NCI-H82 (cell line): Measurements from ENCODE around the gene RAB3GAP2.
A peak's percentile ranks its signal among the peaks of the same experiment; 100 is the strongest.
"Not testable (repeated sequence)": the region's sequence is repeated elsewhere in the genome, so short reads cannot be mapped to it uniquely, and the experiment has no call there.

Source experiments
- DNase-seq: peaks from one replicate; lab custom pipeline; 2025; lab: John Stamatoyannopoulos, UW

Gene RAB3GAP2

DNA sequence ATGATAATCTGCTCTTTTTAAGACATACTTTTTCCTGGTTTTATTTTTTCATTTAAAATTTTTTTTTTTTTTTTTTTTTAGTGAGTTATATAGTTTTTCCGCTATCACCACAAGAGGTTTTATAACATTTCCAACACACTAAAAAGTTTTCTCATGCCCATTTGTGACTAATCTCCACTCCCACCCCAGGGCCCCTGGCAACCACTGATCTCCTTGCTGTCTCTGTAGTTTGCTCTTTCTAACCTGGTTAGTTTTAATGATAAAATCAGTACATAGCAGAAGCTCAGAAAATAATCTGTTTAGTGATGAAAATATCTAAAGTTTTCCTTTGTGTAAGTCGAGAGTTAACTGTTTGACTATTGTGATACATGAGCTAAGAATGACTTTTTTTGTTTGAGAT lies 136.5 kb downstream of the RAB3GAP2 start:
- no peak for DNase-seq

DNA sequence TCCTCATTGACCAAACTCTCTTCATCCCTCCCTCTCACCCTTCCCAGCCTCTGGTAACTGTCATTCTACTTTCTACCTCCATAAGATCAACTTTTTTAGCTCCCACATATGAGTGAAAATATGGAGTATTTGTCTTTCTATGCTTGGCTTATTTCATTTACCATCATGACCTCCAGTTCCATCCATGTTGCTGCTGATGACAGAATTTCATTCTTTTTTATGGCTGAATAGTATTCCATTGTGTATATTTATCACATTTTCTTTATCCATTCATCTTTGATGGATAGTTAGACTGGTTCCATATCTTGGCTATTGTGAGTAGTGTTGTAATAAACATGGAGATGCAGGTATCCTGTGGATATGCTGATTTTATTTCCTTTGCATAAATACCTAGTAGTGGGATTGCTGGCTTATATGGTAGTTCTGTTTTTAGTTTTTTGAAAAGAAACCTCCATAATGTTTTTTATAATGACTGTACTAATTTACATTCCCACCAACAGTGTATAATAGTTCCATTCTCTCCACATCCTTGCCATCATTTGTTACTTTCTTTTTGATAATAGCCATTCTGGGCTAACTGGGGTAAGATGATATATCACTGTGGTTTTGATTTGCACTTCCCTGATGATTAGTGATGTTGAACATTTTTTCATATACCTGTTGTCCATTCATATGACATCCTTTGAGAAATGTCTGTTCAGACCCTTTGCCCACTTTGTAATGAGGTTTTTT lies 142.6 kb downstream of the RAB3GAP2 start:
- no peak for DNase-seq

DNA sequence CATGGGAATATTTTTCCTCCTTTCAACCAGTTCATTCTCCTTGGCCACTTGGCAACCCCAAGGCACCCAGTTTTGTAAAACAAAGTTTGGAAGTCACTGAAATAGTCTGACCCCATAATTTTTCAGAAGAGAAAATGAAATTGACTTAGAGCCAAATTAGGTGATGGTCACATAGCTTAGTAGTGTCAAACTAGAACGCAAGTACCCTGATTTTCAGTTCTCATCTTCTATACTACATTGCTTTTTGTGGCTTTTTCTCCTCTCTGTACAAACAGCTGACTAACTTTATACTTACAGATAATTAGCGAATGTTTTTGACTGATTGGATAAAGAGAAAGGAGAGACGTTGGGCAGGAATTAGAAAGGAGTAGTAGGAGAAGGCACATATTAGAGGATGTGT lies 145.2 kb downstream of the RAB3GAP2 start:
- no peak for DNase-seq

DNA sequence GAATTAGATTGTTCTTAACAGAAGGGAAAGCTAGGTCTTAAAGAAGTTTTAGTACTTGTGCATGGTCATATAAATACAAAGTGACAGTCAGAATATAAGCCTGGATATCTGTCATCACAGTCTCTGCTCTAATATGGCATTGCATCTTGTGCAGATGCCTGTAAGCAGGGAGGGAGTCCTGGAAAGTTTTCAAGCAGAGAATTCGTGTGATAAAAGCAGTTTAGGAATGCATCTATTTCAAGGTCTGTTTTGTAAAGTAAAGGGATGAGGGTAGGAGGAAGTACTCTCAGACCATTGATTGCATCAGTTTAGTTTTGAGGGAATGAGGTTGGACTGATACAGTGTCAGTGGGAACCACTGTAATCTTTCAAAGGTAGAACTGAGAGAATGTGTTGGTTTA lies 147.7 kb downstream of the RAB3GAP2 start:
- DNase-seq, result no peak

DNA sequence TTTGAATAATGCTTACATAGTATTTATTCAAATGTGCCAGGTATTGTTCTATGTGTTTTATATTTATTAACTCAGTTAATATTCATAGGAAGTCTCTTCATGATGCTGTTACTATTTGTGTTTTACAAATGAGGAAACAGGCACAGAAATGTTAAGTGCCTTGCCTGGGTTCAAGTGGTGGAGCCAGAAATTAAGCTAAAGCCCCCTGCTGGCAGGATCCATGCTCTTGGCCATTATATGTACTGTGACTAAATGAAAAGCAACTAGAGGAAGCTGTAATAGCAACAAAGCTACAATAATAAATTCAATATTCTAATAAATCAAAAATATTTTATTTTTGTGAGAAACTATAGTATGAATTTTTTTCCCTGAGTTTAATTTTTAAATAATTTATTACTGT lies 148.4 kb downstream of the RAB3GAP2 start:
- peak; percentile 62 for DNase-seq

DNA sequence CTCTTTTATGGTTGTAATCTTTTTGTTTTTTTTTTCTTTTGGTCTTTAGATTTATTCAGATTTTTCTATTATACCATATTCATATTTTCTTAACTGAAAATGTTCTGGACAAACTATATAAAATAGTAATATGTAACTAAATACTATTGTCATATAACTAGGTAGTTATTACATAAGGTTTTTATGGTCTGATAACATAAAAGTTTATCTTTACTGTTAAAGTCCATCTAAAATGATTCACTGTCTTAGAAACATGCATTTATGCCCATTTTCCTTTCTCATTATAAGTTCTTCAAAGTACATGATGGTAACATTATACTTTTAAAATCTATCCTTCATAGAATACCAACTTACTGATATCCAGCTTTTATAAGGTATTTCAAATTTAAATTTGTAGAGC lies 149.2 kb downstream of the RAB3GAP2 start:
- no peak for DNase-seq

DNA sequence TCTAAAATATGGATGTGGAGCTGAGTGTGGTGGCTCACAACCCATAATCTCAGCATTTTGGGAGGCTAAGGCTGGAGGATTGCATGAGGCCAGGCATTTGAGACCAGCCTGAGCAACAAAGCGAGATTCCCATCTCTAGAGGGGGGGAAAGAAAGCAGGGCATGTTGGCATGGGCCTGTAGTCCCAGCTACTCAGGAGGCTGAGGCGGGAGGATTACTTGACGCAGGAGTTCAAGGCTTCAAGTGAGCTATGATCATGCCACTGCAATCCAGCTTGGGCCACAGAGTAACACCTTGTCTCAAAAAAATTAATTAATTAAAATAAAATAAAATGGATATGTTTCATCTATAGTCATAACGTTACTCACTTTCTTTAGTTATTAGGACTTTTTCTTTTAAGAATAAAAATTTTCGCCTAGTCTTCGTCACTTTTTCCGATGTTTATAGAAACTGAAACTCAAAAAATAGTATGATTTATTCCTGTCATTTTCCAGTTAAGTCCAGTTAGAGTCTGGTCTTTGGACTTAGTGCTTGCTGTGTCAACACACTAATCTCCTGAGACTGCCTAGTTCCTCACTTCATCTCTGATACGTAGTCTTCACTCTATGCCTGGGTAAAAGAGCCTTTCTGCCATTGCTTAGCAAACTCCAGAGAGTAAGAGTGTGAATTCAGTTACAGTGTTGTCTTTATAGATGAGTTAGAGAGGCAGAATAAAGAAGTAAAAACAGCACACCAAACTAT lies 150.3 kb downstream of the RAB3GAP2 start:
- DNase-seq, result peak; percentile 7

DNA sequence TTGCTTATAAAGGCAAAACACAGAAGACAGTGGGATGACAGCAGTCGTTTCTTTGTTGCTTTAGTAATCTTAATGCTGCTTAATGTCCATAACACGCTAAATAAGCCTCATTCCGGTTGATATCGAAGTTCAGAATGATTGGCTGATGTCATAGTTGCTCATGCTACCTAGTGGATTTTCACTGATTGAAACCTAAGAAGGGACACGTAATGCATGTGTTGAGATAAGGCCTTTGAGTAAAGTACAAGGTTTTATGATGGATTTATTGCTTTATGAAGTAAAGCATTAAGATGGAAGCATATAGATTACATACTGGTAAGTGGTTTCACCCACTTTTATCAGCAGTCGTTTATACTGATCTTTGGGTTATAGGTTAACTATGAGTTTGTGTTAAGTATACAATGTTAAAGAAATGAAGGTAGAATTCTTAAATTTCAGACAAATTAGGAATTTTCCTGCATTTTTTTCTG lies 153.2 kb downstream of the RAB3GAP2 start:
- no peak for DNase-seq

DNA sequence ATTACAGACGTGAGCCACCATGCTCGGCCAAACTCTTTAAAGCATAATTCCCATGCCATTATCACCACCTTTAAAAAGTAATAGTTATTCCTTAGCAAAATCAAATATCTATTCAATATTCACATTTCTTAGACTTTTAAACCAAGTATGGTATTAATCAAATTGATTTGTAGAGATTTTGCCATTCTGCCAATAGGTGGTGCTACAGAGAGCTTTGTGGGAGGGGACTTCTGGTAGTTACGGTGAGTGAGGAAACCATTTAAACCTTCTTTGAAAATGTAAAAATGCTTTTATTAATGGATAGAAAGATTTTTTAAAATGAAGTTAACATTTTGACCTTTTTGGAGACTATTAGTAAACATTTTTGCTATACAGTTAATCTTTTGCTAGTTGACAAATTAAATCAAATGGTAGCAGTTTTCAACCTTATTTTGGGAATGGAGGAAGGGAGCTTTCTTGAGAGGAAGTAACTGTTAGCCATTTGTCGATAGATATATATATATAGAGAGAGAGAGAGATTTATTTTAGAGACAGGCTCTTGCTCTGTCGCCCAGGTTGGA lies 159.0 kb downstream of the RAB3GAP2 start:
- peak; percentile 65 for DNase-seq

DNA sequence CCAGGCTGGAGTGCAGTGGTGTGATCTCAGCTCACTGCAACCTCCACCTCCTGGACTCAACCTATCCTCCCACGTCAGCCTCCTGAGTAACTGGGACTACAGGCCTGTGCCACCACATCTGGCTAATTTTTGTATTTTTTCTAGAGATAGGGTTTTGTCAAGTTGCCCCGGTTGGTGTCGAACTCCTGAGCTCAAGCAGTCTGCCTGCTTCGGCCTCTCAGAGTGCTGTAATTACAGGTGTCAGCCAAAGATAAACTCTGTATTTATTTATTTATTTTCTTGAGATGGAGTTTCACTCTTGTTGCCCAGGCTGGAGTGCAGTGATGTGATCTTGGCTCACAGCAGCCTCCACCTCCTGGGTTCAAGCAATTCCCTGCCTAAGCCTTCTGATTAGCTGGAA lies 159.7 kb downstream of the RAB3GAP2 start:
- DNase-seq, result not testable (repeated sequence)

DNA sequence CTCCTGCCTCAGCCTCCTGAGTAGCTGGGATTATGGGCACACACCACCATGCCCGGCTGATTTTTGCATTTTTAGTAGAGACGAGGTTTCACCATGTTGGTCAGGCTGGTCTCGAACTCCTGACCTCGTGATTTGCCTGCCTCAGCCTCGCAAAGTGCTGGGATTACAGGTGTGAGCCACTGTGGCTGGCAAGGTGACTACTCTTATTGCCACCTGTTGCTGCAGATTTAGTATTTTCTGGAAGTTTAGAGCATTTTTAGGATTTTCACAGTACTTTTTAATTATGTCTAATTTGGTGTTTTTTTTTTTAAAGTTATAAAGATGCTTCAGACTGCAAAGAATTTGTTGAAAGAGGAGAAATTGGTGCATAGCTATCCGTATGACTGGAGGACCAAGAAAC lies 161.8 kb downstream of the RAB3GAP2 start:
- DNase-seq, result not testable (repeated sequence)

DNA sequence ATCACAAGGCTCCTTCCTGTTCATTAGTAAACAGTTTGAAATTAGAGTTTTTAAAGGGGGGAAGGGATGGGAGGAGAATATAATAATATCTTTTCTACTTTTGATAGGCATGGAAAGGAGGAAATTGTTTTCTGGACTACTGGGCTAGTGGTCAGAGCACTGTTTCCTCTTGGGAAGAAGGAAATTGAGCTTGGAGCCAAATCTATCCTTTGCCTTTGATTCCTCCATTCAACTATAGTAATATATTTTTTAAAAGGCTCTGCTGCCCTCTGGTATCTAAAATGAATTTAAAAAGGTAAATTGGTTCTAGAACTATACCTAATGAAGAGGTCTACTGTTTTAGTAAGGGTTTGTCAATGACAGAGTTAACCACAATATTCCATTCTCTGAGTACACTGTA lies 172.4 kb downstream of the RAB3GAP2 start:
- DNase-seq, result no peak
